ENCODE measurements around the gene PIGL.

- TF ChIP-seq GATA2 (IDR thresholded peaks at IDR 0.05; ENCODE audit: low read depth, low read length) (no peak), GATA3 (IDR thresholded peaks at IDR 0.05; ENCODE audit: low read depth, low read length) (no peak)
Observed at GRCh38 chr17:16287563-16288027, 70.6 kb downstream of the PIGL start.
